Peyer's patch (tissue), 4 donors: Measurements from ENCODE around the gene IFNA4.
"Not testable (repeated sequence)": the region's sequence is repeated elsewhere in the genome, so short reads cannot be mapped to it uniquely, and the experiment has no call there.

Experiments
- CTCF ChIP-seq, 6 experiments: fragments of 450-650 bp in 4 of 6; fragments of 200-600 bp in 2 of 6; sonication (generic) in 1 of 6; IDR thresholded peaks; one replicate each; pipeline ENCODE4 v1.5.1; 2017 to 2019; ENCODE audit warnings: antibody characterized with exemption in 6 of 6, mild to moderate bottlenecking in 3 of 6, moderate library complexity in 1 of 6
- POLR2A ChIP-seq, 2 donors: fragments of 450-650 bp; IDR thresholded peaks; one replicate each; pipeline ENCODE4 v1.5.1; 2017; ENCODE audit warnings: antibody characterized with exemption in 2 of 2, mild to moderate bottlenecking in 2 of 2, moderate library complexity in 2 of 2

DNA sequence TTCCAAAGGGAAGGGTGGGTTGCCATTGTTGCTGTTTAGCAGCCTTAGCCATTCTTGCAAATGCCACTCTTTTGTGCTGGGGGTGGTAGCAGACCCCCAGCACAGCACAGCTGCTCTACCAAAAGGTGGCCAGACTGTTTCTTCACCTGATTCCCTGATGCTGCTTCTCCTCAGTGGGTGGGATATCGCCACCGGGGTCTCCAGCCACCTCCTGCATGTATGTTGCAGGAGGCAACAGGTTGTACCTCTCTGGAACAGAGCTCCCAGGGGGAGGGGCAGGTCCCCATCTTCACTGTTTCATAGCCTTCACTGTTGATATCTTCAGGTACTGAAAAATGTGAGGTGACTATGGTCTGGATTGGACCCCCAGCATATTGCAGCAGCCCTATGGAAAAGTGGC is 23.4 kb upstream of the IFNA4 start:
- not testable (repeated sequence) for TF ChIP-seq CTCF, POLR2A (IDR thresholded peaks at IDR 0.05)
